Measurements from ENCODE around the gene FAM118B. TPM values are rescaled to one million over a fixed set of nuclear protein-coding genes. Genes with fewer than 3 reads are reported as not detected.

Gene FAM118B
- total and polyA plus RNA-seq, 2 donors from 2014 or later, result 14.0 to 21.5 TPM

GRCh38 chr11:126268361-126268707, 56.8 kb downstream of the FAM118B start:
- Histone ChIP-seq H3K4me3 (ENCODE audit: low read length in 3 of 3) (peak overlapping the region; percentile 89 to 94 (median 93)), H3K27ac (ENCODE audit: low read depth in 2 of 2, low read length in 2 of 2) (peak overlapping the region; percentile 76 to 82), H3K27me3 (ENCODE audit: control insufficient read depth, insufficient read depth, low read length) (no peaks in the 10 kb centered on the region), H3K36me3 (ENCODE audit: control insufficient read depth in 2 of 3, insufficient read depth in 3 of 3, low read length in 3 of 3) (peaks cover 17 to 41% (median 36%) of the 10 kb centered on the region in 3 donors), H3K4me1 (ENCODE audit: control insufficient read depth in 2 of 3, insufficient read depth in 2 of 3, low read depth in 1 of 3, low read length in 3 of 3) (peaks cover 2 to 13% (median 7%) of the 10 kb centered on the region in 3 donors), H3K9me3 (ENCODE audit: control insufficient read depth in 2 of 3, insufficient read depth in 1 of 3, low read length in 3 of 3) (no peaks in the 10 kb centered on the region), H3K9ac (ENCODE audit: low read length in 3 of 3) (peak overlapping the region; percentile 84 to 96 (median 96))
- FAIRE-seq (no peak), DNase-seq (no peak)
- intact Hi-C loops (cut with DNase I), result no loop called here
- TF ChIP-seq CTCF (IDR thresholded peaks at IDR 0.05; ENCODE audit: borderline replicate concordance, extremely low read depth, insufficient read depth), result no peak

DNA sequence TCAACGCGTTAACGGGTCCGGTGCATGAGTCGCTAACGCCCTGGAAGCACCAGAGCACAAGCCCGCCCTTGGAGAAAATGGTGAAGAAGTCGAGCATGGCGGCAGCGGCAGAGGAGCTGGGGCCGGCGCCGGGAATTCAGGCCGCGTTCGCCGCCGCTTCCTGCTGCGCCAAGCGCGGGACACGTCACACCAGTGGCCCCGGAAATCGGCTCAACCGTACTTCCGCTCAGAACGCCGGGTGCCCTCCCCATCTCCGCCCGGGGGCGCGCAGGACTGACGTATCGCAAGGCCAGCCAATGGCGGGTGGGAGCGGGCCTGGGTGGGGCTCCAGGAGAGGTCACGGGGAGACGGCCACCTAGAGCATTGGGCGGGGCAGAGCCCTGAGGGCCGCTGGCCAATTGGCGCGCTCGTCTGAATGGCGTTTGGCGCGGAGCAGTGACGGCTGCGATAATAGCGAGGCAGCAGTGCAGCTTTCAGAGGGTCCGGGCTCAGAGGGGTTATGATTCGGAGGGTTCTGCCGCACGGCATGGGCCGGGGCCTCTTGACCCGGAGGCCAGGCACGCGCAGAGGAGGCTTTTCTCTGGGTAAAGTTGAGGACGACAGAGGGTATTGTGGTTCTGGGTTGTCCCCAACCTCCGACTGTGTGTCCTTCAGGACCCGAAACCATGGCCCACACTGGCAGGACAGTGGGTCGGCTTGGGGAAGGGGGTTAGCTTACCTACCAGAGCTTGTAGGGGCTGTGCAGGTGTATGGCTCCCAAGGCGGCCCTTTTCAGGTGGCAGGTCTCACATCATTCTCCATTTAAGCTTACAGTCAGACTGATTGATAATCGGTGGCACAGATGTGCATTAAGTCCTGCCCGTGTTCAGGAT, 57.4 kb downstream of the FAM118B start, which contains the start of the genes FOXRED1 and SRPRA:
FOXRED1 (plus strand) TSS at position 447 of the 872 bp plus-strand sequence; CDS start at position 500, 53 bp downstream.
SRPRA (minus strand) TSS at position 188 of the 872 bp plus-strand sequence; CDS start at position 97, 91 bp downstream.
- peaks cover 2 to 13% (median 7%) of the 10 kb centered on the region in 3 donors for H3K4me1 ChIP-seq (ENCODE audit: control insufficient read depth in 2 of 3, insufficient read depth in 2 of 3, low read depth in 1 of 3, low read length in 3 of 3)
- H3K4me3 ChIP-seq (ENCODE audit: low read length in 3 of 3), result peak within 1 kb of the TSS; percentile 89 to 94 (median 93)
- intact Hi-C loops (cut with DNase I), result no loop called here
- peak within 1 kb of the TSS; percentile 78 to 82 for H3K27ac ChIP-seq (ENCODE audit: low read depth in 2 of 2, low read length in 2 of 2)
- H3K9me3 ChIP-seq (ENCODE audit: control insufficient read depth in 2 of 3, insufficient read depth in 1 of 3, low read length in 3 of 3), result no peaks in the 10 kb centered on the region
- peaks cover 13 to 37% (median 33%) of the 10 kb centered on the region in 3 donors for H3K36me3 ChIP-seq (ENCODE audit: control insufficient read depth in 2 of 3, insufficient read depth in 3 of 3, low read length in 3 of 3)
- H3K27me3 ChIP-seq (ENCODE audit: control insufficient read depth, insufficient read depth, low read length), result no peaks in the 10 kb centered on the region
- H3K9ac ChIP-seq (ENCODE audit: low read length in 3 of 3), result peak within 1 kb of the TSS; percentile 84 to 96 (median 96)
- DNase-seq (peak; percentile 99 to 100 (median 100)), FAIRE-seq (peak; percentile 81)
- TF ChIP-seq CTCF (IDR thresholded peaks at IDR 0.05; ENCODE audit: borderline replicate concordance, extremely low read depth, insufficient read depth), result no peak

DNA sequence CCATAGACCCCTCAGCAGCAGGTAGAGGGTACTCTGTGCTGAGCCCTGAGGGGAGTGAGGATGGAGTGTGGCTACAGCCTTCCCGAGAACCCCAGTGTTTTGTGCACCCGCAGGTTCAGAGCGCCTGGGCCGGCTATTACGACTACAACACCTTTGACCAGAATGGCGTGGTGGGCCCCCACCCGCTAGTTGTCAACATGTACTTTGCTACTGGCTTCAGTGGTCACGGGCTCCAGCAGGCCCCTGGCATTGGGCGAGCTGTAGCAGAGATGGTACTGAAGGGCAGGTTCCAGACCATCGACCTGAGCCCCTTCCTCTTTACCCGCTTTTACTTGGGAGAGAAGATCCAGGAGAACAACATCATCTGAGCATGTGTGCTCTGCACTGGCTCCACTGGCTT, 65.7 kb downstream of the FAM118B start:
- no peak overlapping the region for H3K9ac ChIP-seq (ENCODE audit: low read length in 3 of 3)
- H3K36me3 ChIP-seq (ENCODE audit: control insufficient read depth in 2 of 3, insufficient read depth in 3 of 3, low read length in 3 of 3), result peaks cover 0 to 13% (median 11%) of the 10 kb centered on the region in 3 donors
- TF ChIP-seq CTCF (IDR thresholded peaks at IDR 0.05; ENCODE audit: borderline replicate concordance, extremely low read depth, insufficient read depth), result no peak
- H3K9me3 ChIP-seq (ENCODE audit: control insufficient read depth in 2 of 3, insufficient read depth in 1 of 3, low read length in 3 of 3), result no peaks in the 10 kb centered on the region
- H3K27me3 ChIP-seq (ENCODE audit: control insufficient read depth, insufficient read depth, low read length), result no peaks in the 10 kb centered on the region
- intact Hi-C loops (cut with DNase I), result no loop called here
- no peak overlapping the region for H3K27ac ChIP-seq (ENCODE audit: low read depth in 2 of 2, low read length in 2 of 2)
- DNase-seq (no peak), FAIRE-seq (no peak)
- no peak overlapping the region for H3K4me3 ChIP-seq (ENCODE audit: low read length in 3 of 3)
- peaks cover 4 to 8% (median 6%) of the 10 kb centered on the region in 3 donors for H3K4me1 ChIP-seq (ENCODE audit: control insufficient read depth in 2 of 3, insufficient read depth in 2 of 3, low read depth in 1 of 3, low read length in 3 of 3)

All from kidney (tissue), 14 donors.